ENCODE measurements around the gene RAB7B.
"Not testable (repeated sequence)": the region's sequence is repeated elsewhere in the genome, so short reads cannot be mapped to it uniquely, and the experiment has no call there.

Gene RAB7B

DNA sequence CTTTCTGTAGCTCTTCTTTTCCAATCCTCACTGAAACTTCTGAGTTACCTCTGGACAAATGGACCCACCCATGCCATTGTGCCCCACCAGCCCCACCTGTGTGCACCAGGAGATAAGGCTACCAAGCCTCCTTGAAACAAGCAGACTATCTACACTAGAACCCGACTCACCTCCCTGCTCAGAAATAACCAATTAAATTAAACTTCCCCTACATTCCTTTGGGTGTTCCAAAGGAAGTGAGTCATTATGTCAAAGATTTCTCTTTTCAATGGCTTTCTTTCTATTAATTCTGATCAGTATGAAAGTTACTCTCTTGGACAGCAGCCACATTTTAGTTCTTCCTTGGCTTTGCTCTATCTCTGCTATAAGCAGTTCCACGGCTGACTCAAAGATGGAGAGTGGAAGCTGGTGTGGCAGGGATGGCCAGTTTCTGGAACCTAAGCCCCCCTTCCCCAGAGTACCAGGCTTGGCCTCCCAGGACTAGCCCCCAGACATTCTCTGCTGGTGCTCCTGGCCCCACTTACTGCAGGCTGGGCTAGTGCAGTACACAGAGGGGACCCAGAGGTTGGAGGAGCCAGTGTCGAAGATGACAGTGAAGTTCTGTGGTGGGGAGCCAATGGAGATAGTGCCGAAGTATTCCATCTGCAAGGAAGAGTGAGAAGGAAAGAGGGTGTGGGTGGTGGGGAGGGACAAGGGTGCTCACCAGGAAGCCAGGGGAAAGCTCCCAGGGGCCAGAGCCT, 18.6 kb upstream of the RAB7B start:
- no peak for DNase-seq

DNA sequence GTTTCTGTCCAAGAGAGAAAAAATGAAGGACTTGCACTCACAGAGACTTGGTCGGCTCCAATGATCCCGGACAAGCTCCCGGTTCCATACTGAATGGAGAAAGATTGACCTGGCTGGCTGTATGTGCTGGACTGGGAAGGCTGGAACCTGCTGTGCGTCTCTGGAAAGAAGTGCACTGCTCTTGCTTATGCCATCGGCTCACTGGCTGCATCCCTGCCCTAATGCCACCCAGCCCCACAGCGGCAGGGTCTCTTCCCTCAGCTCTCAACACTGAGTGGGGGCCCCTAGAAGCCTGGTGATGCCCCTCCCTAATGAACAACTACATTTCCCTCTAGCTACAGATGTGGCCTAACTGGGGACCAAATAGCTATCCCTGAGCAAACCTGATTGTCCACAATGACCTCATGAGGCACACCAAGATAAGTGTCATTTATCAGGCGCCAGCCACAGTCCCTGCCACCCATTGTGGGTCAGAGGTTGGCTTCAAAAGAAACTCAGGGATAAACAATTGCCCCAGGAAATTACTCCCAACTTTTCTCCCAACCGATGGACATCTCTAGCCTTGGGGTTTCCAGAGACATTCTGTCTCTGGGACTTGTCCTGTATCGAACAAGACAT, 17.9 kb upstream of the RAB7B start:
- DNase-seq, result no peak

- DNase-seq, result no peak
Measured at GRCh38 chr1:206020393-206021007, 17.3 kb upstream of the RAB7B start.

- DNase-seq, result no peak
Measured at GRCh38 chr1:206015071-206015470, 11.9 kb upstream of the RAB7B start.

DNA sequence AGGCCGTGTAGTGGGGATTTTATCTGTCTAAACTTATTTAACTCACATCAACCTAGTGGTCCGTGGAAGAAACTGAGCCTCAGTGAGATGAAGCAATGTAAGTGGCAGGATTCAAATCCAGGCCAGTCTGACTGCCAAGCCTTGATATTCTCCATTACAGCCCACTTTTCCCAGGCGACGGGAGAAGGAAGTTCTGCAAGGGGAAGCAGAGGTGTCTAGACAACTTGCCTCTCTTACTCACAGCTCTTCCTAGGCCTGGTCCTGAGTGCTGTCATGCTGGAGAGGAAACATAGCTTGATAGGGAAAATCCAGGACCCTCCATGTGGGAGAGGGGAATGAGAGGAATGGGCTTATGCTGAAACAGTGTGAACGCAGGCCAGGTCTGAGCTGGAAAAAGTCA, 11.4 kb upstream of the RAB7B start:
- no peak for DNase-seq

- no peak for DNase-seq
Measured at GRCh38 chr1:206013026-206013795, 10.0 kb upstream of the RAB7B start.

DNA sequence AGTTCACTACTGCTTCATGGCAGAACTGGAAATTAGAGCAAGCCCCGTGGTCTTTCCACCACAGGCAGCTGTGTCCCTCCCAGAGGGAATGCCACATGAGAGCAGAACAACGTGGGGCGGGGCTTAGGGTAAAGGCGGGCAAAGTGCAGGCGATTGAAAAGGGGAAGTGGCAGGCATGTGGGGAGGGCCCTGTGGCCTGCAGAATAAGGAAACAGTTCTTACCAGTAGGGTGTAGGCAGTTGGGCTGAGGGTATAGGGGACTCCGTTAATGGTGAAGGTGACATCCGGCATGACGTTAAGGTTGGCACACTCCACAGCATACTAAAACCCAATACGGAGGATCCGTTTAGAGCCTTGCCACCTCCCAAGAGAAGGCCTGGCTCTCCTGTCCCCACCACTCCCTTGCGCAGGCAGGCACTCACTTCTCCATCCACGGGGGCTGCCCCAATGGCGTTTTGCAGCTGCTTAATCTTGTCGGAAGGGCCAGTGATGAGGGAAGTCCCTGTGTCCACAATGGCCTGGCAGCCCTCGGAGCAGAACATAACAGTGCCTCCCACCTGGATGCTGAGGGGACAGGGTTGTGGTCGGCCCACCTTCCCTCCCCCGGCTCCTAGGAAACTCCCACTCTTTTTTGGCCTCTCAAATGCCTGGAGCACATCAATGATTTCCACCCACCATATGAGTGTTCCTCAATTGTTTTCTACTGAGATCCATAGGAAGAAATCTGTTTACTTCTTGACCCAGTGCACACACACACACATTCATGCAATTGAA, 9.1 kb upstream of the RAB7B start:
- no peak for DNase-seq

DNA sequence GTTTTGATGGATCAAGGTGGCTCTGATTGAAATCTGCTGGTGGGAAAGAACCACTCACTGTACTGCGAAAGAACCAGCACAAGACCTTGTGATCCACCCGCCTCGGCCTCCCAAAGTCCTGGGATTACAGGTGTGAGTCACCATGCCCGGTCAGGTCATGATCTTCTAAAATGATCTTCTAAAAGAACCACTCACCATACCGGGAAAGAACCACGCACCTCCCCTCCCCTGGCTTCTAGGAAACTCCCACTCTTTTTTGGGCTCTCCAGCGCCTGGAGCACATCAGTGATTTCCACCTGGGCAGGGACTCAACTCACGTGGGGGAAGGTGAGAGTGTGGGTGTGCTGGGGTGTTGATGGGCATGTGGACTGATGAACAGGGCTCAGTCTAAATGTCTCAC, 7.9 kb upstream of the RAB7B start:
- no peak for DNase-seq

GRCh38 chr1:206010060-206010459, 6.9 kb upstream of the RAB7B start:
- DNase-seq, result no peak

- no peak for DNase-seq
Measured at GRCh38 chr1:206006946-206007345, 3.8 kb upstream of the RAB7B start.

- DNase-seq, result no peak
Measured at GRCh38 chr1:206005778-206006180, 2.6 kb upstream of the RAB7B start.

DNA sequence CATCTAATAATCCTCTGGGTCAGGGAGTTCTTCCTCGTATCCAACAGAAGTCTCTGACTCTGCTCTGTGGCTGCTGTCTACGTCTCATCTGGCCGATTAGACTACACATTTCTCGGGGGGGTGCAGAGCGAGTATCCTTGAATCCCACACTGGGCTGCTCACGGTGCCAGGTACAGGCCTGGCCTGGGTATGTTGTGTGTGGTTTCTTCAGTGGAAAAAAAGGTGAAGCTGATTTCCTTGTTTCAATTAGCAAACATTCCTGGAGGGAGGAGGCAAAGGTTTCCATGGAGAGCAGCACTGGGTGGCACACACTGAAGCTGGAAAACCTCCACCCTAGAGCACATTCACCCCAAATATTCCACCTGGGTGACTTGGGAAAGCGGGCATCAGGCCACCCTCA, 2.0 kb upstream of the RAB7B start:
- no peak for DNase-seq

DNA sequence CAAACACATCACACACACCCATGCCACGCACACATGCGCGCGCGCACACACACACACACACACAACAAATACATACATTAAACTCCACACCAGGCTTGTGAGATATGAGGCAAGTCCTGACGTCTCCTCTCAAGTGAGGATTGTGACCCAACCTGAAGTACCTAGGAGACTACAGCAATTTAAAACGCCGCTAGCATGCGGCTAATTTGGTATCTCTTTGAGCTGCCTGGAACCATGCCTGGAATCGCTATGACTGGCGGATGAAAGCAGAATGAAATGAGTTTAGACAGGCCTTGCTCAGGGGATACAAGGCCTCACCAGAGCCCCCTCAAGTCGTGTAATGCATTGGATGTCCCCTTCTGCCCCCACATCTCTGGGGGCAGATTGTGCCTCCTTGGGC, 1.6 kb upstream of the RAB7B start:
- DNase-seq, result peak; percentile 31

DNA sequence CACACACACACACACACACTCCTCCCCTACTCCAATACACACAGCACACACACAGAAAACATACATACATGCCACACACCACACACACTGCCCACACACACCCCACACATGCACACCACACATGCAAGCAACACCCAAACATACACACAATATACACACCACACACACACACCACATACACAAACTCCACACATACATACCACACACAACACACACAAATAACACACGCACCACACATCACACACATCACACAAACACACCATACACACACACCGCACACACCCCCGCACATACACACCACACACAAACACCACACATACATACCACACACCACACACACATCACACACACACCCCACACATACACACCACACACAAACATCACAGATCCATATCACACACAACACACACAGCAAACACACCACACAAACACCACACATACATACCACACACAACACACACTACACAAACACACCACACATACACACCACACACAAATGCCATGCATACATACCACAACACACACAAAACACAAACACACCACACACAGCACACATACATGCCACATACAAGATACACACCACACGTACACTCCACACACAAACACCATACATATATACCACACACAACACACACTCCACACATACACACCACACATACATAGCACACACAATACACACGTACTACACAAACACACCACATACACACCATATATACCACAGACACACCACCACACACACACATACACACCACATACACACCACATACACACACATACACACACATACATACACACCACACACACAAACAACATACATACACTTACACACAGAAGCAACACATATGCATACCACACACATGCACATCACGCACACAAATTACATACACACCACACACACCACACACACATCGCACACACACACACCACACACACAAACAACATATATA, 932 bp upstream of the RAB7B start:
- DNase-seq, result no peak

DNA sequence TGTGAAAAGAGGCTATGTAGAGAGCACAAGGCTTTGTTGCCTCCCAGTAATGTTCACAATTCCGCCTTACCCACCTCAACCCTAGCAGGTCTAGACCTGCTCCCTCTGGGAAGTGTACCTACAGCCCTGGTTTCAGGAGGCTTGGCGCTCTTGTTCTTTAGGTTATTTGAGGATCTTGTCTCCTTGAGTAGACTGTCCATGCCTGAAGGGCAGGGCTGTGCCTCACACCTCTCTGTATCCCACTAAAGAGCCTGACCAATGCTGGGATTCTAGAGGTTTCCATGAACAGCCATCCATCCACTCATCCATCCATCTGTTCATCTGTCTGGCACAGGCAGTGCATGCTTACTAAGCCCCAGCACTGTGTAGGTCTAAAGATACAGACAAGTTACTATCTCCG, 1.0 kb downstream of the RAB7B start:
- DNase-seq, result no peak

- no peak for DNase-seq
Measured at GRCh38 chr1:206001476-206001888, 1.7 kb downstream of the RAB7B start.

- no peak for DNase-seq
Measured at GRCh38 chr1:206000641-206001339, 2.4 kb downstream of the RAB7B start.

- DNase-seq, result no peak
Measured at GRCh38 chr1:205998457-205999241, 4.5 kb downstream of the RAB7B start.

- DNase-seq, result not testable (repeated sequence)
Measured at GRCh38 chr1:205996641-205997040, 6.6 kb downstream of the RAB7B start.

DNA sequence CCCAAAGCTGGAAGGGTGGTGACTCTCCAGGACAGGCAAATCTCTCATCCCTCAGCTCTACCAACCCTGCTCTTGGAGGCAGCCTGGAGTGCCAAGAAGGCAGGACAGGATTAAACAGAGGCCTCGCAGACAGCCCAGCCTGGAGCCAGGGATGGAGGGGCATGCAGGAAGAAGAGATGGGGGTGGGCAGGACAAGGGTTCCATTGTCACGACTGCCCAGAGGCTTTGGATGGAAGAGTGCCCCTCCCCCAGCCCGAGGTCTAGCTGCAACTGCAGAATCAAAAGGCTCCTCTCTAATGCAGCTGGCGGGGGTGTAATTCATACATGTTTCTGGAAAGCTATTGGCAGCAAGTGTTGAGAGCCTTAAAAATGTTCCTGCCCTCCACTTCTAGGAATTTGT, 8.8 kb downstream of the RAB7B start:
- DNase-seq, result no peak
